Osteoblast (primary cell): Measurements from ENCODE around the gene WDR18. TPM values are rescaled to one million over a fixed set of nuclear protein-coding genes. Genes with fewer than 3 reads are reported as not detected.
A peak's percentile ranks its signal among the peaks of the same experiment; 100 is the strongest.

Experiments used
- DNase-seq: peaks from one replicate; pipeline ENCODE4 v3.0.0; 2011; ENCODE audit warnings: low spot score, mixed read lengths; ENCODE audit not compliant: insufficient read length; ENCODE audit errors: missing footprints
- H2AFZ ChIP-seq: 2 replicates; pipeline ENCODE4 v1.6.0; 2011; ENCODE audit warnings: mild to moderate bottlenecking, low read length
- H3K27ac ChIP-seq: 2 replicates; pipeline ENCODE4 v1.5.1; 2011; ENCODE audit warnings: mild to moderate bottlenecking, low read depth, low read length, moderate library complexity
- H3K27me3 ChIP-seq: 2 replicates; pipeline ENCODE4 v1.6.0; 2012; ENCODE audit warnings: mild to moderate bottlenecking, control low read depth, inconsistent platforms, low read length, moderate library complexity; ENCODE audit not compliant: insufficient read depth
- H3K36me3 ChIP-seq: 2 replicates; pipeline ENCODE4 v1.5.1; 2011; ENCODE audit warnings: mild to moderate bottlenecking, low read length, control low read depth, moderate library complexity; ENCODE audit not compliant: insufficient read depth
- H3K4me1 ChIP-seq: 2 replicates; pipeline ENCODE4 v1.5.1; 2011; ENCODE audit warnings: mild to moderate bottlenecking, low read length, control low read depth, moderate library complexity; ENCODE audit not compliant: insufficient read depth
- H3K4me2 ChIP-seq: 2 replicates; pipeline ENCODE4 v1.6.0; 2011; ENCODE audit warnings: mild to moderate bottlenecking, low read length; ENCODE audit not compliant: insufficient read depth
- H3K4me3 ChIP-seq: fragments of 200-600 bp; sonication (generic); 3 replicates; pipeline ENCODE4 v1.5.1; 2012; ENCODE audit warnings: mild to moderate bottlenecking, low read length, inconsistent platforms; ENCODE audit not compliant: insufficient read depth
- H3K79me2 ChIP-seq: 2 replicates; pipeline ENCODE4 v1.6.0; 2012; ENCODE audit warnings: mild to moderate bottlenecking, low read length, control low read depth, inconsistent platforms; ENCODE audit not compliant: insufficient read depth
- H3K9me3 ChIP-seq: 2 replicates; pipeline ENCODE4 v1.5.1; 2011; ENCODE audit warnings: low read depth, low read length, control low read depth
- H4K20me1 ChIP-seq: 2 replicates; pipeline ENCODE4 v1.6.0; 2012; ENCODE audit warnings: mild to moderate bottlenecking, low read length, control low read depth; ENCODE audit not compliant: insufficient read depth
- CTCF ChIP-seq: IDR thresholded peaks from 2 replicates; pipeline ENCODE4 v1.5.1; 2011; ENCODE audit warnings: mild to moderate bottlenecking, low read depth, low read length, moderate library complexity; ENCODE audit errors: extremely low read depth
- total RNA-seq: library from RNA; depleted of rRNA; stranded (reverse); fragments of >200 nt; gene quantifications from 2 replicates; pipeline ENCODE4 v1.2.3, GENCODE V29; 2012

WDR18 gene
- 45.6 and 46.6 TPM in 2 replicates for total RNA-seq

GRCh38 chr19:984165-984967, at the start of gene WDR18:
Gene WDR18, plus strand, starts transcription at chr19:984345. Its CDS starts 9 bp downstream, at chr19:984354.
- no peak for TF ChIP-seq CTCF
- Histone ChIP-seq H2AFZ (peak within 1 kb of the TSS; percentile 97), H3K27me3 (no peaks in the 10 kb centered on the region), H3K4me3 (peak within 1 kb of the TSS; percentile 100), H3K4me2 (peak within 1 kb of the TSS; percentile 92), H4K20me1 (peaks cover 5% of the 10 kb centered on the region), H3K9me3 (no peaks in the 10 kb centered on the region), H3K36me3 (peaks cover 18% of the 10 kb centered on the region), H3K79me2 (peaks cover 18% of the 10 kb centered on the region), H3K27ac (peak within 1 kb of the TSS; percentile 95), H3K4me1 (peaks cover 11% of the 10 kb centered on the region)
- DNase-seq, result peak; percentile 100

- no peak for DNase-seq
- no peaks in the 10 kb centered on the region for H3K27me3 ChIP-seq
- peaks cover 10% of the 10 kb centered on the region for H4K20me1 ChIP-seq
- H3K27ac ChIP-seq, result no peak overlapping the region
- H3K4me3 ChIP-seq, result no peak overlapping the region
- H3K9me3 ChIP-seq, result no peaks in the 10 kb centered on the region
- H3K4me2 ChIP-seq, result no peak overlapping the region
- H3K4me1 ChIP-seq, result peaks cover 16% of the 10 kb centered on the region
- peaks cover 43% of the 10 kb centered on the region for H3K79me2 ChIP-seq
- H3K36me3 ChIP-seq, result peaks cover 2% of the 10 kb centered on the region
- H2AFZ ChIP-seq, result no peak overlapping the region
- no peak for TF ChIP-seq CTCF
Observed at GRCh38 chr19:934865-935479, 49.2 kb upstream of the WDR18 start.

- no peaks in the 10 kb centered on the region for H3K9me3 ChIP-seq
- no peak for TF ChIP-seq CTCF
- no peaks in the 10 kb centered on the region for H3K27me3 ChIP-seq
- H3K4me1 ChIP-seq, result peaks cover 24% of the 10 kb centered on the region
- H4K20me1 ChIP-seq, result peaks cover 18% of the 10 kb centered on the region
- peaks cover 46% of the 10 kb centered on the region for H3K79me2 ChIP-seq
- H3K4me2 ChIP-seq, result no peak overlapping the region
- DNase-seq, result no peak
- H3K4me3 ChIP-seq, result no peak overlapping the region
- peaks cover 2% of the 10 kb centered on the region for H3K36me3 ChIP-seq
- no peak overlapping the region for H3K27ac ChIP-seq
- no peak overlapping the region for H2AFZ ChIP-seq
Observed at GRCh38 chr19:936175-936546, 48.0 kb upstream of the WDR18 start.

- no peak overlapping the region for H3K4me3 ChIP-seq
- H3K9me3 ChIP-seq, result no peaks in the 10 kb centered on the region
- peaks cover 27% of the 10 kb centered on the region for H4K20me1 ChIP-seq
- TF ChIP-seq CTCF, result no peak
- H3K4me1 ChIP-seq, result peaks cover 28% of the 10 kb centered on the region
- no peak overlapping the region for H3K27ac ChIP-seq
- no peak overlapping the region for H3K4me2 ChIP-seq
- H2AFZ ChIP-seq, result no peak overlapping the region
- peaks cover 2% of the 10 kb centered on the region for H3K36me3 ChIP-seq
- no peaks in the 10 kb centered on the region for H3K27me3 ChIP-seq
- peaks cover 57% of the 10 kb centered on the region for H3K79me2 ChIP-seq
- DNase-seq, result no peak
Observed at GRCh38 chr19:937259-937694, 46.9 kb upstream of the WDR18 start.
